Psoas muscle (tissue), 8 donors: Measurements from ENCODE around the gene MVB12A. TPM values are rescaled to one million over a fixed set of nuclear protein-coding genes. Genes with fewer than 3 reads are reported as not detected.

Experiments used
- ATAC-seq, 4 donors: fragments of 200-7000 bp; cut with Tn5 transposase; one replicate each; pipeline ENCODE4 v1.9.1; 2020; ENCODE audit warnings: moderate library complexity in 3 of 4, mild to moderate bottlenecking in 2 of 4
- DNase-seq, 2 donors: peaks; one replicate each; pipeline ENCODE4 v3.0.0-alpha.2; 2020
- H3K27ac ChIP-seq: fragments of 200-600 bp; one replicate; pipeline ENCODE4 v1.8.0; 2022
- H3K27me3 ChIP-seq, 3 donors: fragments of 200-600 bp in 1 of 3; one replicate each; pipeline versions ENCODE4 v1.6.1 to v1.8.0; 2013 to 2022; ENCODE audit warnings: low read length in 2 of 3, mild to moderate bottlenecking in 2 of 3, moderate library complexity in 1 of 3; ENCODE audit not compliant: insufficient read depth in 3 of 3
- H3K36me3 ChIP-seq, 2 donors: fragments of 200-600 bp in 1 of 2; one replicate each; pipeline versions ENCODE4 v1.6.1 to v1.8.0; 2013 to 2022; ENCODE audit warnings: low read depth in 1 of 2, mild to moderate bottlenecking in 1 of 2, moderate library complexity in 1 of 2; ENCODE audit not compliant: insufficient read depth in 1 of 2
- H3K4me1 ChIP-seq: fragments of 200-600 bp; one replicate; pipeline ENCODE4 v1.8.0; 2022
- H3K4me3 ChIP-seq: fragments of 200-600 bp; one replicate; pipeline ENCODE4 v1.8.0; 2022; ENCODE audit warnings: mild to moderate bottlenecking
- H3K9me3 ChIP-seq: fragments of 200-600 bp; one replicate; pipeline ENCODE4 v1.8.0; 2022
- CTCF ChIP-seq: fragments of 200-600 bp; IDR thresholded peaks from one replicate; pipeline ENCODE4 v1.8.0; 2022; ENCODE audit warnings: antibody characterized with exemption
- WGBS, 3 donors: extraction: QIAGEN DNeasy Blood & Tissue Kit; methylation state at CpG; one replicate each; pipeline versions ENCODE4 v1.1.6 to v1.1.7; 2013; 5-methylcytosine and 5-hydroxymethylcytosine counted together
- intact Hi-C, 2 donors: fragments of 100-400 bp; cut with DNase I; formaldehyde crosslinking; loops; one replicate each; pipeline versions ENCODE4 v1.11.0 to v1.14.2; 2022
- polyA plus RNA-seq, 3 donors: library from polyadenylated mRNA; stranded (reverse); fragments of 200-250 nt; gene quantifications; one replicate each; pipeline ENCODE4 v1.2.3, GENCODE V29; 2013
- total RNA-seq, 4 donors: library from RNA; stranded (reverse); fragmentation: NEBNext Ultra II Directional in 2 of 4; extraction: Animal tissue kit (Norgen Biotek cat#: 25700) in 2 of 4; gene quantifications; one replicate each; pipeline versions ENCODE4 v1.2.1 to v1.2.4, GENCODE V29; 2021 to 2023
- donor health status: healthy with polysubstance abuse.
- donor health status: DM: no; HTN: no; CAD: no; lungs with moderate emphysema.
- donor health status: Bipolar disorder and iron deficiency.
- donor health status: healthy.
- donor health status: DM: yes; HTN: yes; CAD: no.
- donor health status: DM: no; HTN: no; CAD: no.
- donor health status: DM: no; HTN: no; CAD: no.
- donor health status: DM: yes; HTN: yes; CAD: no.

Gene MVB12A
- total and polyA plus RNA-seq, 7 donors: 15.6 to 79.7 (median 23.7) TPM

GRCh38 chr19:17414097-17414496 lies 5.8 kb upstream of the MVB12A start:
- DNase-seq: no peak
- no peaks in the 10 kb centered on the region for H3K9me3 ChIP-seq
- no peak for TF ChIP-seq CTCF
- no peak overlapping the region for H3K4me3 ChIP-seq
- H3K27me3 ChIP-seq: peaks cover 0 to 52% (median 2%) of the 10 kb centered on the region in 3 donors
- no peak for ATAC-seq
- H3K4me1 ChIP-seq: peaks cover 3% of the 10 kb centered on the region
- WGBS, 3 donors: 84 to 88% (median 87%) methylated on average over 8 of the region's 8 CpGs
- intact Hi-C loops: no loop called here
- no peak overlapping the region for H3K27ac ChIP-seq
- H3K36me3 ChIP-seq: no peaks in the 10 kb centered on the region

- intact Hi-C loops: no loop called here
- Histone ChIP-seq H3K4me3 (no peak overlapping the region), H3K9me3 (no peaks in the 10 kb centered on the region), H3K4me1 (peaks cover 5% of the 10 kb centered on the region), H3K27ac (no peak overlapping the region), H3K36me3 (no peaks in the 10 kb centered on the region), H3K27me3 (peaks cover 0 to 52% (median 2%) of the 10 kb centered on the region in 3 donors)
- WGBS, 3 donors: 65 to 70% (median 67%) methylated on average over 6 of the region's 6 CpGs
- no peak for TF ChIP-seq CTCF
- no peak for DNase-seq
- ATAC-seq: no peak
Observed at GRCh38 chr19:17415121-17415520, 4.7 kb upstream of the MVB12A start.

GRCh38 chr19:17418710-17419109 lies 1.1 kb upstream of the MVB12A start:
- H3K4me3 ChIP-seq: peak overlapping the region; percentile 95
- peaks cover 5% of the 10 kb centered on the region for H3K4me1 ChIP-seq
- H3K27ac ChIP-seq: peak overlapping the region; percentile 89
- DNase-seq (no peak), ATAC-seq (no peak)
- TF ChIP-seq CTCF: no peak
- H3K36me3 ChIP-seq: peaks cover 0 to 11% of the 10 kb centered on the region in 2 donors
- 44 to 64% (median 57%) methylated on average over 3 of the region's 3 CpGs for WGBS, 3 donors
- H3K27me3 ChIP-seq: peaks cover 0 to 34% (median 2%) of the 10 kb centered on the region in 3 donors
- intact Hi-C loops: no loop called here
- no peaks in the 10 kb centered on the region for H3K9me3 ChIP-seq

DNA sequence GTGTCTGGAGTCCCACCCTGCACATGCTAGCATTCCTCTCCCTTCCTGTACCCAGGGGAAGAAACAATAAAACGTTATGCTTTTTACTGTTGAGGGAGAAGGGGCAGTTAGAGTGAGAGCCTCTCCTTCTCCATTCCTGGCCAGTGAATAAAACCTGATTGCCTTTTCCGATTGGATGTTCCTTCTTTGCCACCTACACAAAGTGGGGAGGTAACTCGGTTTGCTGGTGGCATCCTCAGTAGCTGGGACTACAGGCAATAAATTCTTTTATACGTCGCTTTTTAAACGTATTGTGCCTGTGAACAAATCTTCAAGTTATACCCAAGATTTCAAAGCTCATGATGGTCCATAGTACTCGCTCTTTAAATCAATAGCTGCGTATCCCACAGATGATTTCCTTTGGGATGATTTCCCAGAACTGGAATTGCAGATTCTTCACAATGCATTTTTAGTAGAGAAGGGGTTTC lies 660 bp upstream of the MVB12A start:
- intact Hi-C loops: no loop called here
- H3K9me3 ChIP-seq: no peaks in the 10 kb centered on the region
- 16 to 24% (median 20%) methylated on average over 8 of the region's 8 CpGs for WGBS, 3 donors
- DNase-seq: no peak
- peak overlapping the region; percentile 95 for H3K4me3 ChIP-seq
- peaks cover 0 to 11% of the 10 kb centered on the region in 2 donors for H3K36me3 ChIP-seq
- ATAC-seq: no peak
- H3K4me1 ChIP-seq: peaks cover 5% of the 10 kb centered on the region
- peak overlapping the region; percentile 89 for H3K27ac ChIP-seq
- TF ChIP-seq CTCF: no peak
- peaks cover 0 to 29% (median 2%) of the 10 kb centered on the region in 3 donors for H3K27me3 ChIP-seq

GRCh38 chr19:17420475-17420924 lies 653 bp downstream of the MVB12A start:
- Histone ChIP-seq H3K9me3 (no peaks in the 10 kb centered on the region), H3K27me3 (peaks cover 0 to 18% (median 0%) of the 10 kb centered on the region in 3 donors), H3K27ac (peak overlapping the region; percentile 67), H3K4me1 (peaks cover 5% of the 10 kb centered on the region), H3K4me3 (peak overlapping the region; percentile 95), H3K36me3 (peaks cover 0 to 11% of the 10 kb centered on the region in 2 donors)
- no peak for TF ChIP-seq CTCF
- ATAC-seq: peak; percentile 15 to 35 (median 22)
- 4 to 7% (median 7%) methylated on average over 23 to 25 of the region's 25 CpGs for WGBS, 3 donors
- intact Hi-C loops: no loop called here
- DNase-seq: peak; percentile 42 to 64
